GM19043 (cell line): ENCODE data around the gene PSMD2.

Experiments
- ATAC-seq: cut with Tn5 transposase; IDR thresholded peaks from one replicate; pipeline ENCODE4 v1.9.1; 2021; ENCODE audit warnings: low read depth; ENCODE audit not compliant: unreplicated experiment

Gene PSMD2

GRCh38 chr3:184315871-184316661 is 17.0 kb downstream of the PSMD2 start:
- ATAC-seq, result no peak

- ATAC-seq, result no peak
Measured at GRCh38 chr3:184316792-184317191, 17.8 kb downstream of the PSMD2 start.

GRCh38 chr3:184317201-184317600 is 18.2 kb downstream of the PSMD2 start:
- ATAC-seq, result no peak

GRCh38 chr3:184320104-184320445 is 21.0 kb downstream of the PSMD2 start:
- ATAC-seq, result no peak

GRCh38 chr3:184321666-184322065 is 22.6 kb downstream of the PSMD2 start:
- no peak for ATAC-seq

- no peak for ATAC-seq
Measured at GRCh38 chr3:184322731-184323487, 23.9 kb downstream of the PSMD2 start.

GRCh38 chr3:184323696-184324095 is 24.7 kb downstream of the PSMD2 start:
- no peak for ATAC-seq

- ATAC-seq, result no peak
Measured at GRCh38 chr3:184325269-184325668, 26.2 kb downstream of the PSMD2 start.

- ATAC-seq, result no peak
Measured at GRCh38 chr3:184325715-184326369, 26.8 kb downstream of the PSMD2 start.

GRCh38 chr3:184327171-184327570 is 28.1 kb downstream of the PSMD2 start:
- no peak for ATAC-seq

GRCh38 chr3:184328516-184328915 is 29.5 kb downstream of the PSMD2 start:
- ATAC-seq, result no peak

GRCh38 chr3:184332370-184333090 is 33.5 kb downstream of the PSMD2 start:
- ATAC-seq, result no peak

GRCh38 chr3:184333190-184333589 is 34.1 kb downstream of the PSMD2 start:
- ATAC-seq, result no peak

- ATAC-seq, result no peak
Measured at GRCh38 chr3:184333700-184334099, 34.7 kb downstream of the PSMD2 start.

- no peak for ATAC-seq
Measured at GRCh38 chr3:184334470-184335158, 35.6 kb downstream of the PSMD2 start.

- ATAC-seq, result no peak
Measured at GRCh38 chr3:184335291-184335660, 36.2 kb downstream of the PSMD2 start.

GRCh38 chr3:184335661-184336546 is 36.9 kb downstream of the PSMD2 start:
- peak; percentile 78 for ATAC-seq

GRCh38 chr3:184336547-184337398 is 37.7 kb downstream of the PSMD2 start:
- no peak for ATAC-seq

- no peak for ATAC-seq
Measured at GRCh38 chr3:184337399-184337714, 38.3 kb downstream of the PSMD2 start, which contains the start of gene FAM131A. Gene FAM131A, plus strand, starts transcription at chr3:184337600. Its CDS starts 31 bp downstream, at chr3:184337631.
